Mammary microvascular endothelial cell (primary cell): ENCODE results near the gene TRPC3. TPM values are rescaled to one million over a fixed set of nuclear protein-coding genes. Genes with fewer than 3 reads are reported as not detected.

Experiments used
- total RNA-seq: library from RNA; depleted of rRNA; stranded (reverse); fragments of >200 nt; gene quantifications from 2 replicates; pipeline ENCODE4 v1.2.3, GENCODE V29; 2015

TRPC3 gene
- total RNA-seq: 0.07 TPM in 1 of 2 replicates, not detected in the other

GRCh38 chr4:121951521-121952110 lies at the start of gene TRPC3:
TRPC3 (minus strand) TSS chr4:121952060; CDS start chr4:121951680, 380 bp downstream.

GRCh38 chr4:121869841-121870822 lies 81.7 kb downstream of the TRPC3 start, which contains the start of gene BBS7:
BBS7 (minus strand) TSS chr4:121870474; CDS start chr4:121870313, 161 bp downstream.

Other genes starting within 250 kb of the TRPC3 start
- gene SMIM43, start 186.9 kb downstream of the TRPC3 start, total RNA-seq: 0.20 and 0.53 TPM in 2 replicates
- gene EXOSC9, start 150.7 kb downstream of the TRPC3 start, total RNA-seq: 55.1 and 59.9 TPM in 2 replicates
- gene CCNA2, start 128.2 kb downstream of the TRPC3 start, total RNA-seq: 103 and 107 TPM in 2 replicates
- gene BBS7, start 81.6 kb downstream of the TRPC3 start, total RNA-seq: 18.6 and 22.1 TPM in 2 replicates
- gene BLTP1, start 200.3 kb upstream of the TRPC3 start, total RNA-seq: 24.4 and 28.2 TPM in 2 replicates